ENCODE data around the gene KLHDC9.

DNA sequence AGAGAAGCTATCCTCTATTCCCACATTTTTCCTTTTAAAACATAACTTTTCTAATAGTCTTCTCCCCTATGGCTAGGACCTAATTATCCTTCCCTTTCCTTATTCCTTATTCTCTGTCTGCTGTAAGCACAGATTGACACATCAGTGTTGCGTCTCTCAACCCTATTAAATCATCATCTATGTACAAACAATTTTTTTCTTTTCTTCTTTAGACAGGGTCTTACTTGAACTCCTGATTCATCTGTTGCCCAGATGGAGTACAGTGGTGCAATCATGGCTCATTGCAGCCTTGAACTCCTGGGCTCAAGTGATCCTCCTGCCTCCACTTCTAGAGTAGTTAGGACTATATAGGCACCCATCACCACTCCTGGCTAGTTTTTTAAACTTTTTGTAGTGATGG is 8.3 kb downstream of the KLHDC9 start:
- TF ChIP-seq, protein P1, sequence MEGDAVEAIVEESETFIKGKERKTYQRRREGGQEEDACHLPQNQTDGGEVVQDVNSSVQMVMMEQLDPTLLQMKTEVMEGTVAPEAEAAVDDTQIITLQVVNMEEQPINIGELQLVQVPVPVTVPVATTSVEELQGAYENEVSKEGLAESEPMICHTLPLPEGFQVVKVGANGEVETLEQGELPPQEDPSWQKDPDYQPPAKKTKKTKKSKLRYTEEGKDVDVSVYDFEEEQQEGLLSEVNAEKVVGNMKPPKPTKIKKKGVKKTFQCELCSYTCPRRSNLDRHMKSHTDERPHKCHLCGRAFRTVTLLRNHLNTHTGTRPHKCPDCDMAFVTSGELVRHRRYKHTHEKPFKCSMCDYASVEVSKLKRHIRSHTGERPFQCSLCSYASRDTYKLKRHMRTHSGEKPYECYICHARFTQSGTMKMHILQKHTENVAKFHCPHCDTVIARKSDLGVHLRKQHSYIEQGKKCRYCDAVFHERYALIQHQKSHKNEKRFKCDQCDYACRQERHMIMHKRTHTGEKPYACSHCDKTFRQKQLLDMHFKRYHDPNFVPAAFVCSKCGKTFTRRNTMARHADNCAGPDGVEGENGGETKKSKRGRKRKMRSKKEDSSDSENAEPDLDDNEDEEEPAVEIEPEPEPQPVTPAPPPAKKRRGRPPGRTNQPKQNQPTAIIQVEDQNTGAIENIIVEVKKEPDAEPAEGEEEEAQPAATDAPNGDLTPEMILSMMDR (IDR thresholded peaks at IDR 0.05) = no peak
- TF ChIP-seq POLR2A (IDR thresholded peaks at IDR 0.05) = no peak
